CD4-positive, alpha-beta T cell treated with Interferon alpha-2 for 1 hour (primary cell): ENCODE measurements around the gene MTHFD2.
A peak's percentile ranks its signal among the peaks of the same experiment; 100 is the strongest.

Source experiments
- DNase-seq, 2 donors: peaks; one replicate each; pipeline ENCODE4 v3.0.0-alpha.2; 2020 to 2022

Gene MTHFD2

GRCh38 chr2:74232426-74232825 lies 34.0 kb downstream of the MTHFD2 start:
- DNase-seq: no peak

- no peak for DNase-seq
Observed at GRCh38 chr2:74233648-74234047, 35.2 kb downstream of the MTHFD2 start.

GRCh38 chr2:74235041-74235440 lies 36.6 kb downstream of the MTHFD2 start:
- DNase-seq: no peak

- no peak for DNase-seq
Observed at GRCh38 chr2:74238879-74239278, 40.5 kb downstream of the MTHFD2 start.

- no peak for DNase-seq
Observed at GRCh38 chr2:74239346-74239745, 40.9 kb downstream of the MTHFD2 start.

GRCh38 chr2:74242354-74243071 lies 44.1 kb downstream of the MTHFD2 start:
- DNase-seq: no peak

- no peak for DNase-seq
Observed at GRCh38 chr2:74244286-74244685, 45.9 kb downstream of the MTHFD2 start.

- DNase-seq: no peak
Observed at GRCh38 chr2:74246496-74247195, 48.2 kb downstream of the MTHFD2 start.

GRCh38 chr2:74249406-74250122 lies 51.1 kb downstream of the MTHFD2 start:
- DNase-seq: no peak

- peak; percentile 53 to 66 for DNase-seq
Observed at GRCh38 chr2:74250189-74250631, 51.8 kb downstream of the MTHFD2 start.

- no peak for DNase-seq
Observed at GRCh38 chr2:74252036-74252435, 53.6 kb downstream of the MTHFD2 start.

- DNase-seq: no peak
Observed at GRCh38 chr2:74252862-74253261, 54.4 kb downstream of the MTHFD2 start.

- DNase-seq: no peak
Observed at GRCh38 chr2:74253306-74253970, 55.0 kb downstream of the MTHFD2 start.

- no peak for DNase-seq
Observed at GRCh38 chr2:74253971-74254310, 55.5 kb downstream of the MTHFD2 start.

- no peak for DNase-seq
Observed at GRCh38 chr2:74255660-74256213, 57.3 kb downstream of the MTHFD2 start.

GRCh38 chr2:74259191-74259590 lies 60.8 kb downstream of the MTHFD2 start:
- no peak for DNase-seq

GRCh38 chr2:74259733-74260132 lies 61.3 kb downstream of the MTHFD2 start:
- no peak for DNase-seq

GRCh38 chr2:74260495-74260894 lies 62.1 kb downstream of the MTHFD2 start:
- no peak for DNase-seq

- no peak for DNase-seq
Observed at GRCh38 chr2:74261204-74261864, 62.9 kb downstream of the MTHFD2 start.

- no peak for DNase-seq
Observed at GRCh38 chr2:74262681-74263080, 64.3 kb downstream of the MTHFD2 start.

- DNase-seq: no peak
Observed at GRCh38 chr2:74264281-74264680, 65.9 kb downstream of the MTHFD2 start.

GRCh38 chr2:74267068-74267467 lies 68.7 kb downstream of the MTHFD2 start:
- peak; percentile 74 to 86 for DNase-seq
